BJ (cell line): ENCODE measurements around the gene KLK10. TPM values are rescaled to one million over a fixed set of nuclear protein-coding genes. Genes with fewer than 3 reads are reported as not detected.

Experiments
- CTCF ChIA-PET: fragments of 350-600 bp; formaldehyde crosslinking; extraction: SDS; loops from one replicate; lab custom pipeline; 2021; ENCODE audit warnings: antibody characterized with exemption, inconsistent platforms; lab: Yijun Ruan, JAX
- POLR2A ChIA-PET: fragments of 300-600 bp; sonication (Branson Sonifier 250); formaldehyde crosslinking; extraction: SDS; loops from one replicate; lab custom pipeline; 2021; ENCODE audit warnings: antibody characterized with exemption; lab: Charles Lee
- DNase-seq: peaks from one replicate; pipeline ENCODE4 v3.0.0-alpha.2; 2011; ENCODE audit warnings: low read depth
- H3K27me3 ChIP-seq: 2 replicates; pipeline ENCODE4 v1.6.0; 2011; ENCODE audit warnings: low read length; ENCODE audit not compliant: control insufficient read depth, insufficient read depth
- H3K36me3 ChIP-seq: 2 replicates; pipeline ENCODE4 v1.5.1; 2011; ENCODE audit warnings: low read length; ENCODE audit not compliant: control insufficient read depth, insufficient read depth
- H3K4me3 ChIP-seq: 2 replicates; pipeline ENCODE4 v1.5.1; 2011; ENCODE audit warnings: low read depth, mild to moderate bottlenecking, control low read depth, low read length
- CTCF ChIP-seq: IDR thresholded peaks from 2 replicates; pipeline ENCODE4 v1.5.1; 2011; ENCODE audit warnings: low read depth, mild to moderate bottlenecking, control low read depth, inconsistent platforms, low read length, moderate library complexity; ENCODE audit not compliant: insufficient read depth
- polyA plus RNA-seq: library from polyadenylated mRNA; depleted of rRNA; stranded (reverse); fragments of >200 nt; gene quantifications from 2 replicates; pipeline ENCODE4 v1.2.3, GENCODE V29; 2011

Gene KLK10
- polyA plus RNA-seq, 1 experiment = not detected

GRCh38 chr19:51031220-51031879 is 11.8 kb upstream of the KLK10 start:
- CTCF ChIA-PET = no interaction called here
- Histone ChIP-seq H3K4me3 (no peak overlapping the region), H3K27me3 (no peaks in the 10 kb centered on the region), H3K36me3 (no peaks in the 10 kb centered on the region)
- DNase-seq = no peak
- POLR2A ChIA-PET = no interaction called here
- no peak for TF ChIP-seq CTCF

GRCh38 chr19:51030631-51031030 is 11.1 kb upstream of the KLK10 start:
- H3K4me3 ChIP-seq = no peak overlapping the region
- H3K36me3 ChIP-seq = no peaks in the 10 kb centered on the region
- no peak for DNase-seq
- TF ChIP-seq CTCF = no peak
- ChIA-PET CTCF (no interaction called here), POLR2A (no interaction called here)
- H3K27me3 ChIP-seq = no peaks in the 10 kb centered on the region

GRCh38 chr19:51029718-51030117 is 10.2 kb upstream of the KLK10 start:
- no peak for DNase-seq
- no peak for TF ChIP-seq CTCF
- CTCF ChIA-PET = no interaction called here

GRCh38 chr19:51027873-51028272 is 8.4 kb upstream of the KLK10 start:
- DNase-seq = no peak
- H3K4me3 ChIP-seq = no peak overlapping the region
- POLR2A ChIA-PET = no interaction called here
- no peaks in the 10 kb centered on the region for H3K36me3 ChIP-seq
- CTCF ChIA-PET = no interaction called here
- no peak for TF ChIP-seq CTCF
- no peaks in the 10 kb centered on the region for H3K27me3 ChIP-seq

More at GRCh38 chr19:51029718-51030117, 10.2 kb upstream of the KLK10 start:
- H3K27me3 ChIP-seq = no peaks in the 10 kb centered on the region
- no peak overlapping the region for H3K4me3 ChIP-seq
- H3K36me3 ChIP-seq = no peaks in the 10 kb centered on the region
- POLR2A ChIA-PET = no interaction called here

GRCh38 chr19:51027126-51027806 is 7.8 kb upstream of the KLK10 start:
- no peak for TF ChIP-seq CTCF
- Histone ChIP-seq H3K27me3 (no peaks in the 10 kb centered on the region), H3K4me3 (no peak overlapping the region), H3K36me3 (no peaks in the 10 kb centered on the region)
- ChIA-PET POLR2A (no interaction called here), CTCF (no interaction called here)
- no peak for DNase-seq
